KOPT-K1 (cell line): Measurements from ENCODE around the gene ACTG1.
A peak's percentile ranks its signal among the peaks of the same experiment; 100 is the strongest.

Experiments used
- H3K27ac ChIP-seq: fragments of 200-600 bp; sonication (generic); 2 replicates; pipeline ENCODE4 v1.5.1; 2016; ENCODE audit warnings: antibody characterized with exemption, mild to moderate bottlenecking, low read depth, low read length; ENCODE audit not compliant: poor library complexity, severe bottlenecking
- H3K36me3 ChIP-seq: fragments of 200-600 bp; sonication (generic); 2 replicates; pipeline ENCODE4 v1.5.1; 2017; ENCODE audit warnings: antibody characterized with exemption, mild to moderate bottlenecking, low read length, moderate library complexity; ENCODE audit not compliant: insufficient read depth
- H3K9me3 ChIP-seq: fragments of 200-600 bp; sonication (generic); 2 replicates; pipeline ENCODE4 v1.5.1; 2017; ENCODE audit warnings: antibody characterized with exemption, low read length, mild to moderate bottlenecking; ENCODE audit not compliant: insufficient read depth, poor library complexity, severe bottlenecking

The ACTG1 gene

GRCh38 chr17:81466564-81467472, 45.8 kb downstream of the ACTG1 start:
- Histone ChIP-seq H3K9me3 (no peaks in the 10 kb centered on the region), H3K27ac (no peak overlapping the region), H3K36me3 (peaks cover 90% of the 10 kb centered on the region)

- Histone ChIP-seq H3K36me3 (peaks cover 98% of the 10 kb centered on the region), H3K27ac (no peak overlapping the region), H3K9me3 (no peaks in the 10 kb centered on the region)
Measured at GRCh38 chr17:81465910-81466309, 46.7 kb downstream of the ACTG1 start.

- Histone ChIP-seq H3K9me3 (no peaks in the 10 kb centered on the region), H3K27ac (no peak overlapping the region), H3K36me3 (peaks cover 100% of the 10 kb centered on the region)
Measured at GRCh38 chr17:81464586-81464985, 48.0 kb downstream of the ACTG1 start.

GRCh38 chr17:81463506-81463905, 49.1 kb downstream of the ACTG1 start:
- H3K36me3 ChIP-seq = peaks cover 100% of the 10 kb centered on the region
- H3K27ac ChIP-seq = no peak overlapping the region
- no peaks in the 10 kb centered on the region for H3K9me3 ChIP-seq

GRCh38 chr17:81462506-81463125, 50.0 kb downstream of the ACTG1 start:
- H3K27ac ChIP-seq = no peak overlapping the region
- H3K9me3 ChIP-seq = no peaks in the 10 kb centered on the region
- H3K36me3 ChIP-seq = peaks cover 98% of the 10 kb centered on the region

GRCh38 chr17:81461607-81462500, 50.7 kb downstream of the ACTG1 start:
- no peaks in the 10 kb centered on the region for H3K9me3 ChIP-seq
- peaks cover 98% of the 10 kb centered on the region for H3K36me3 ChIP-seq
- no peak overlapping the region for H3K27ac ChIP-seq

GRCh38 chr17:81460856-81461460, 51.6 kb downstream of the ACTG1 start:
- H3K9me3 ChIP-seq = no peaks in the 10 kb centered on the region
- H3K36me3 ChIP-seq = peaks cover 98% of the 10 kb centered on the region
- peak overlapping the region; percentile 49 for H3K27ac ChIP-seq
